IPS-18a (cell line): ENCODE results near the gene ZDHHC11B.

Source experiments
- H3K27ac ChIP-seq: one replicate; pipeline ENCODE4 v1.5.1; 2013; ENCODE audit warnings: low read length
- H3K27me3 ChIP-seq: one replicate; pipeline ENCODE4 v1.6.1; 2013; ENCODE audit warnings: mild to moderate bottlenecking, low read length; ENCODE audit not compliant: control insufficient read depth, insufficient read depth
- H3K36me3 ChIP-seq: one replicate; pipeline ENCODE4 v1.6.1; 2013; ENCODE audit warnings: low read depth, low read length; ENCODE audit not compliant: control insufficient read depth
- H3K4me1 ChIP-seq: one replicate; pipeline ENCODE4 v1.6.1; 2013; ENCODE audit warnings: low read depth, low read length; ENCODE audit not compliant: control insufficient read depth
- H3K4me3 ChIP-seq: one replicate; pipeline ENCODE4 v1.5.1; 2013; ENCODE audit warnings: low read length
- H3K9ac ChIP-seq: one replicate; pipeline ENCODE4 v1.6.1; 2013; ENCODE audit warnings: mild to moderate bottlenecking, low read length, moderate library complexity
- H3K9me3 ChIP-seq: one replicate; pipeline ENCODE4 v1.6.1; 2013; ENCODE audit warnings: low read depth, low read length; ENCODE audit not compliant: control insufficient read depth

The ZDHHC11B gene

DNA sequence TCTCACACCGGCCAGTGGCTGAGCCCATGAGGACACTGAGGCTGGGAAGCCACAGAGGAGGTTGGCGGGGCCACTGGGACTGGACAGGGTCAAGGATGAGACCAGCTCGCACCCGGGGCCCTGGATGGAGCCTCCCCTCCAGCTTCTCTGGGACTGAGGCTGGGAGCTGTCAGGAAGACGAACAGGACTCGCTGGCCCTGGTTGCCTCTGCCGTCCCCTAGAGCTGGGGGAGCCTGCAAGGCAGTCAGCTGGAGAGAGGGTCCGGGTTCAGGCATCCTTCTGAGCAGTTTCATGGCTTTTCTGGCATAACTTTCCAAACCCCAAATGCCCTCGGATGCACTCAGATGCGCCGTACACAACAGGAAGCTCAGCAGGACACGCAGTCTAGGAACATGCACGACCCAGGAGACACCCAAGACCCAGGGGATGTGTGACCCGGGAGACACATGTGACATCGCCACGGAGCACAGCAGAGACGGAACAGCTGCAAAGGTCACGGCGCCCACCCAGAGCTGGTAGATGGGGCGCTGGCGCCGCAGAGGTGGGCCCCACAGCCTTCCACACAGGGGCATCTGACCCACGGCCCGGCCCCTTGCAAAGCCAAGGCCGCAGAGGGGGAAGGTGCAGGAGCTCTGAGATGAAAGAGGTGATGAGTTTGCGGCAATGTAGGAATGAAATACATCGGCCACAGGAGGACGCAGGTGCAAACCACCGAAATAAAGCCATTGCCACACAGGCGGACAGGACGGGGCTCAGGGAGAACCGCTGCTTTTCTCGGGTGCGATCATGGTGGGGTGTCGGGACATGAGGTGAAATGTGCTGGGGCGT is 108.4 kb downstream of the ZDHHC11B start:
- peaks cover 39% of the 10 kb centered on the region for H3K27me3 ChIP-seq
- H3K4me1 ChIP-seq, result peaks cover 5% of the 10 kb centered on the region
- no peak overlapping the region for H3K27ac ChIP-seq
- H3K9me3 ChIP-seq, result no peaks in the 10 kb centered on the region
- no peak overlapping the region for H3K4me3 ChIP-seq
- no peak overlapping the region for H3K9ac ChIP-seq
- no peaks in the 10 kb centered on the region for H3K36me3 ChIP-seq

DNA sequence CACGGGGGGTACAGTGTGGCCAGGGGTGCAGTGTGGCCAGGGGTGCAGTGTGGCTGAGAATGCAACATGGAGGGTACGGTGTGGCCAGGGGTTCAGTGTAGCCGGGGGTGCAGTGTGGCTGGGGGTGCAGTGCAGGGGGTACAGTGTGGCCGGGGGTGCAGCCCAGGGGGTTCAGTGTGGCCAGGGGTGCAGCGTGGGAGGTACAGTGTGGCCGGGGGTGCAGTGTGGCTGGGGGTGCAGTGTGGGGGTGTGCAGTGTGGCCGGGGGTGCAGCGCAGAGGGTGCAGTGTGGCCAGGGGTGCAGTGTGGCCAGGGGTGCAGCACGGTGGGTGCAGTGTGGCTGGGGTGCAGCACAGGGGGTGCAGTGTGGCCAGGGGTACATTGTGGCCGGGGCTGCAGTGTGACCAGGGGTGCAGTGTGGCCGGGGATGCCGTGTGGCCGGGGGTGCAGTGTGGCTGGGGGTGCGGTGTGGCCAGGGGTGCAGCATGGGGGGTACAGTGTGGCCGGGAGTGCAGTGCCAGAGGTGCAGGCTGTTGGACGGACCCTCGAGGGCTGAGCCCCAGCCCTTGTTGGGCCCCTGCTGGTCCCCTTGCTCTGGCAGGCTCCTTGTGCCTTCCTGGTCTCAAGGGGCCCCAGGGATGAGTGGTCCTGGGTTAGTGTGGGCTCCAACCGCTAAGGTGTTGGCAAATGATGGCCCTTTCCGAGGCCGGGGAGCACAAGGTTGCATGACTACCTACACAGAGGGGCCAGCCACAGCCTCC is 109.2 kb downstream of the ZDHHC11B start:
- Histone ChIP-seq H3K9ac (no peak overlapping the region), H3K27me3 (peaks cover 39% of the 10 kb centered on the region), H3K9me3 (no peaks in the 10 kb centered on the region), H3K4me3 (no peak overlapping the region), H3K36me3 (no peaks in the 10 kb centered on the region), H3K4me1 (peaks cover 5% of the 10 kb centered on the region), H3K27ac (no peak overlapping the region)

DNA sequence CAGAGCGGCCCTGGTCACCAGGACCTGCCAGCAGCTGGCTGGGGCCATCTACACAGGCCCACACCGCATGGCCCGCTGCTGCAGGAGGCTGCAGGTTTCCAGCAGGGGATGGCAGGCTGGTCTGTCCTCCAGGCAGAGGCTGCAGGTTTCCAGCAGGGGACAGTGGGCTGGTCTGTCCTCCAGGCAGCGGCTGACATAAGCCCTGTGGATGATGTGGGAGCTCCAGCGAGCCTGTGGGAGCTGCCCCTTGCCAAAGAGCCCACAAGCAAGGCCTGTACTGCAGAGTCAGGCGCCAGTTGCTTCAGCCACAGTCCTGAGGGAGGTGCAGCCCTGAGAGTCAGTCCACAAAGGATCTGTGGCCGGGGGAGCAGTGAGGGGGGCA is 109.9 kb downstream of the ZDHHC11B start:
- no peaks in the 10 kb centered on the region for H3K36me3 ChIP-seq
- H3K27me3 ChIP-seq, result peaks cover 39% of the 10 kb centered on the region
- peaks cover 5% of the 10 kb centered on the region for H3K4me1 ChIP-seq
- H3K27ac ChIP-seq, result no peak overlapping the region
- no peak overlapping the region for H3K9ac ChIP-seq
- H3K4me3 ChIP-seq, result no peak overlapping the region
- H3K9me3 ChIP-seq, result no peaks in the 10 kb centered on the region

DNA sequence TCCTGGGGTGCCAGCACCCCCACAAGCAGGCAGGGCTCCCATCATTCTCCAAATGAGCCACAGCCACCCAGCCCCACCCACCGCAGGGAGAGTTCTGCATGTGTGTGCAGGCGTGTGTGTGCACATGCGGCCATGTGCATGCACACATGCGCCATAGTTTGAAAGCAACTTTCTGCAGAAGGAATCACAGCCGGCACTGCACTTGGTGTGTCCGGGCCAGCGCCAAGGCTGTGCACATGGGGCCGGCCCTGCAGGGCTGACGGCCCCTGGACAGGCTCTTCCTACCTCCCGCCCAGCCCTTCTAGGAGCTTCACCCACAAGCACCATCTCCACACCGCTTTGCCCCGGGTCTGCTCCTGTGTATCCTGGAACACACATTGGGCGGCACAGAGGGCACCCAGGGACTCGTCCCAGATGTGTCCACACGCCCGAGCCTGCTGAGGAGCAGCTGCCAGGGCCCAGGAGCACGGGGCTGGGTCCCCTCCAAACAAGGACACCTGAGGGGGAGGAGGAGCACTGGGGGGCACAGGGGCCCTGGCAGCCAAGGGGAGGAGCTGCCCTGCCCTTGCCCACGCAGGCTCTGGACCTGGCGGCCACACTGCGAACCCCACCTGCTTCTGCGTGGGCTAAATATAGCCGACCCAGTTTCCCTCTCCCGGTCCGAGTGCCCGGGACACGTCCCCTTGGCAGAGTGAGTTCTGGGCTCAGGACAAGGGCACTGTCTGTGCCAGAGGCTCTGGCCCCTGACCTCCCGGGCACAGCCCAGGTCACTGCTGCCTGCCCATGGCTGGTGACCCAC is 110.5 kb downstream of the ZDHHC11B start:
- H3K9ac ChIP-seq, result no peak overlapping the region
- H3K4me1 ChIP-seq, result peaks cover 5% of the 10 kb centered on the region
- H3K4me3 ChIP-seq, result no peak overlapping the region
- no peaks in the 10 kb centered on the region for H3K36me3 ChIP-seq
- H3K27ac ChIP-seq, result no peak overlapping the region
- no peaks in the 10 kb centered on the region for H3K9me3 ChIP-seq
- H3K27me3 ChIP-seq, result peaks cover 39% of the 10 kb centered on the region

DNA sequence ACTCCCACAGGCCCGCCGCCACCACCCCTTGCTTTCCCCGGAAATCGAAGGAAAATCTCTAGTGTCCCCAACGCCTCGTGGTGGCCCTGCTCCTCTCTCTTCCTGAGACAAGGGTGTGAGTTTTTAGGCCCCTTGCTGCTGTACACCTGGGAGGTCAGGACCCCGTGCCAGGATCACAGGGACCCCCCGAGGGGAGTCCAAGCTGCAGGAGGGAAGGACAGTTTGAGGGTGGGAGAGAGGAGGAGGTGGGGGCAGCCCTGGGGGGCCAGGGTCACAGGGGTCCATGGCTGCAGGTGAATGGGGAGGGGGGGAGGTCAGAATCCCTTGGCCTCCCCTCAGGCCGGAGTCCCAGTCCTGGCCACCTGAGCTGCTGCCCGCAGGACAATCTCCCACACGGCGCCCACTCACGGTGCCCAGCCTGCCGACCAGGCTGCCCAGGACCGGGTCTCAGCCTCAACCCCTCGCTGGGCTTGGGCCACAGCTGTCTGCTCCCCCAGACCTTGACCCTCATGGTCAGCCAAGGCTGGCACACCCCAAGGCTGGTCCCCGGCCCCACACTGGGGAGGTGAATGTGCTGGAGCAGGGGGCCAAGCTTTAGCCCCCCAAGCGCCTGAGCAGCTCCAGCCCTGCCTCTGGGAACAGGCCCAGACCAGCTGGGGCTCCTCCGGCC is 111.2 kb downstream of the ZDHHC11B start:
- peaks cover 5% of the 10 kb centered on the region for H3K4me1 ChIP-seq
- peaks cover 39% of the 10 kb centered on the region for H3K27me3 ChIP-seq
- H3K9ac ChIP-seq, result peak overlapping the region; percentile 70
- no peaks in the 10 kb centered on the region for H3K9me3 ChIP-seq
- H3K27ac ChIP-seq, result no peak overlapping the region
- no peaks in the 10 kb centered on the region for H3K36me3 ChIP-seq
- H3K4me3 ChIP-seq, result no peak overlapping the region

DNA sequence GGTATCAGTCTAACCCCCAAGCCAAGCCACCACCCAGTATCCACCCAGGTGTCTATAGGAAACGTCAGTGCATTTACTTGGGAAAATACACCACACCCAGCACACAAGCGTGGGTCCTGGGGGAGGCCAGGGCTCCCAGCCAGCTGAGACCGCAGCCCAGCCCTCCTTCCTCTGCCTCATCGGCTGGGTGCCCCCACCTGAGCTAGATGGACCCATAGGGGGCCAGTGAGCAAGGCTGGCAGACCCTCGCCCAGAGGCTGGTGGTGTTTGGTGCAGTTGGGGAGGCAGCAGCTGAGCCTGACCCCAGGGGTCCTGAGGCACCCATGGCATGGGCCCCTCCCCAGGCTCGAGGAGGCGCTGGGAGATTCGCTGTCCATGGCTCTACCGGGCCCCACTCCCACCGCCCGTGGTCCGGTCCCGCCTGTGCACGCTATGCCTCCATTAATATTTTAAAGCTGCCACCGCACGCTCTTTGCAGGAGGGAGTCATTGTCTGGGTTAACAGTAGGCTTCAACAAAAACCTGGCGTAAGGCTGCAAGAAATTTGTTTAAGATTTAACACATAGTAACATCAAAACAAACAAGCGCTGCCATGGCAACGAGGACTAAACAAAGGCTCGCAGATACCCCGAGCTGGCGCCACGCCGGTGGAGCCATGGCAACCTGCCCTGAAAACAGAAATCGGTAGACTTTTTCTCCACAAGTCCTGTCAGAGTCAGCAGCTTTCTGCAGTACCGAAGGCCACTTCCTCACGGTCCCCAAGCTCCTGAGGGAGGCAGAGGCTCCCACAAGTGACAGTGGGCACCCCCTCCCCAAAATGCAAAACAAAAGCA is 112.0 kb downstream of the ZDHHC11B start:
- Histone ChIP-seq H3K9ac (peak overlapping the region; percentile 70), H3K27ac (no peak overlapping the region)

DNA sequence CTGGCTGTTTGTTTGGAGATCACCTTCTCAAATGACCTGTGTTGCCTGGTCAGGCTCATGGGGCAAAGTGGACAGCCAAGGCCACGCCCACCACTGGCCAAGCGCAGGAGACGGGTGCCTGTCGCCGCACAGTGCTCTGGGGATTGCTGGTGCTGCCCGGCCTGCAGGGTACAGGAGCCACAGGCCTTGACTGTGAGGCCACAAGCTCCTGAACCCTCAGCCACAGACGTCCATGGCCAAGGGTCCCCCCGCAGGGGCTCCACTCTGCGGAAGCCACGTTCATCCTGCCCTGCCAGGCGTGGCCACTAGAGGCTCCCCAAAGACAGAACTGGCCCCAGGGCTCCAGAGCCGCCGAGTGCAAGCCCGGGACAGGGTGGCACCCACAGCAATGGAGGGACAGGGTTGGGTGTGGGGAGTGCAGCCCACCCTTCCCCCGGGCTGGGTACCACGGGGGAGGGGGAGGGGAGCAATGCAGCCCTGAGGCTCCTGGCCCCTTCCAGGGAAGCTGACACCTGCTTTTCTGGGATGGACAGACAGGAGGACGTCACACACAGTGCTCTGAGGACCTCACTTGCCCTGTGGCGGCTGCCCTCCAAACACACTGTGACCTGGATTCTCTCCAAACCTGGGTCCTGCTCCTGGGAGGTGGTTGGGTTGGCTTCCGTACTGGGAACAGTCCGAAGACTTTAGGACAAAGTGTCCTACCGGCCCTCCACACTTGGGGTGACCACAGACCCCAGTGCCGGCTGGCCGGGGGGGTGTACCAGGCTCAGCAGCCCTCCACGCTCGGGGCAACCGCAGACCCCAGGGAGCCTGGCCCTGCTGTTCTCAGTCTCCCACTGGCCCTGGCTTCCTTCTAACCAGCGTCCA is 112.8 kb downstream of the ZDHHC11B start:
- H3K36me3 ChIP-seq, result no peaks in the 10 kb centered on the region
- H3K27ac ChIP-seq, result no peak overlapping the region
- no peak overlapping the region for H3K4me3 ChIP-seq
- H3K9me3 ChIP-seq, result no peaks in the 10 kb centered on the region
- H3K9ac ChIP-seq, result peak overlapping the region; percentile 70
- H3K4me1 ChIP-seq, result peaks cover 5% of the 10 kb centered on the region
- H3K27me3 ChIP-seq, result peaks cover 39% of the 10 kb centered on the region

More for the DNA sequence above, 112.0 kb downstream of the ZDHHC11B start:
- Histone ChIP-seq H3K36me3 (no peaks in the 10 kb centered on the region), H3K9me3 (no peaks in the 10 kb centered on the region), H3K27me3 (peaks cover 39% of the 10 kb centered on the region), H3K4me1 (peaks cover 5% of the 10 kb centered on the region), H3K4me3 (no peak overlapping the region)

DNA sequence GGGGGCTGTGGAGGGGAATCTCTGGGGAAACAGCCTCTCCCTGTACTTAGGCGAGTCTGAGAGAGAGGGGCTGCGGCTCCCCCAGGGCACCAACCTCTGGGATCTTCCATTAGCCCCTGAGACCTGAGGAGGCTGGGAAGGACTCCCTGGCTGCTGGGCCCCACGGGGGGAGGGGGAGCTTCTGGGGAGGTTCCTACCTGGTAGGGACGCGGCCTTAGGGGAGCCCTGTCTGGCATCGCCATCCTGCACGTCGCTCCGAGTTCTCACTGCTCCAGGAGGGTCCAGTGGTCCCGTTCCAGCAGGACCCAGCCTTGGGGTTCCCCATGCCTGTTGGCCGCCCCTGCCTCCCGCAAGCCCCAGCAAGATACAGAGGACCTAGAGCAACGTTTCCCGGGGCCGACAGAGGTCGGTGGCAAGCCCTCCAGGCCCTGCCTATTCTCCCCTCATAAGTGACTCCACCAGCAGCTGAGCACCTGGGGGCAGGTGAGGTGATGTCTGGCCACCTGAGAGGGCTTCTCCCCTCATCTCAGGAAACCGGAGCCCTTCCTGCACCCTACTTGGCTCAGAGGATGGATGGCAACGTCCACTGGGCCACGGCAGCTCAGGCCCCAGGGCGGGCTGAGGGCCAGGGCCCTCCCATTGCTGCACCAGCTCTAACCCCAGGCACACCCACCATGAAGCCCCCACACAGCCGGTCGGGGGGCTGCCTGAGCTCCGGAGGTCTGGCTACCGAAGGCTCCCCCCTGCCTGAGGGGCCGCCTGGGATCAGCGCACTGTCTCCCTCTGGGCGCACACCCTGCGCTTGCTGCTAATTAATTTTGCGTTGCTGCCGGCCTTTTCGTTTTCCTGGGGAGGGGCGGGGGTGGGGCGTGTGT is 113.9 kb downstream of the ZDHHC11B start:
- H3K9me3 ChIP-seq, result no peaks in the 10 kb centered on the region
- H3K4me1 ChIP-seq, result peaks cover 5% of the 10 kb centered on the region
- peaks cover 32% of the 10 kb centered on the region for H3K27me3 ChIP-seq
- H3K36me3 ChIP-seq, result no peaks in the 10 kb centered on the region
- H3K9ac ChIP-seq, result no peak overlapping the region
- no peak overlapping the region for H3K4me3 ChIP-seq
- no peak overlapping the region for H3K27ac ChIP-seq

DNA sequence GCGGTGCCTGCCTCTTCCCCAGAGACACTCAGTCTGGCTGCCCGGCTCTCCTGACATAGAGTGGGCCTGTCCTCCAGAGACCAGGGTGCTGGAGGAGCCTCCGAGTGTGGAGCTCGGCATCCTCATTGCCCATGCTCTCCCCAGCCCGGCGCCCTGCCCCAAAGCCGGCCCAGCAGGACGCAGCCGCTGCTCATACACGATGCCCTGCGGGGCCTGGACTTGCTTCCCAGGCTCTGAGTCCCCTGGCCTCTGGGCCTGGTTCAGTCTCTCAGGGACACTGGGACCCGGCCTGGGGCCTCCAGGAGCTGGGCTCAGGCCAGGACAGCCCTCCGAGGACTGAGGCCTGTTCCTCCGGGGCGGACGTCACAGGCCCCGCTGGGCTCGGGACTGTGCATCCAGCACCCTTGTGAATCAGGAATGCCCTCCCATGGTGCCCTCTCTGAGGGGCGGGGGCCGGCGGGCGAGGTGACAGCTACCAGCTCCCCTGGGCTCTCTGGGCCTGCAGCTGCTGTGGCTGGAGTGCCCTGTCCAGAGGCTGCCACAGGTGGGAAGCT is 114.6 kb downstream of the ZDHHC11B start:
- Histone ChIP-seq H3K9me3 (no peaks in the 10 kb centered on the region), H3K9ac (no peak overlapping the region), H3K4me1 (peaks cover 5% of the 10 kb centered on the region), H3K27me3 (peaks cover 30% of the 10 kb centered on the region), H3K36me3 (no peaks in the 10 kb centered on the region), H3K4me3 (no peak overlapping the region), H3K27ac (no peak overlapping the region)
